DND-41 (cell line): ENCODE results near the gene CGA.

ENCODE experiments used
- ATAC-seq: fragments of 200-7000 bp; cut with Tn5 transposase; 3 replicates; pipeline ENCODE4 v1.9.1; 2021; ENCODE audit warnings: low read depth; ENCODE audit not compliant: insufficient read depth
- DNase-seq: peaks from one replicate; pipeline ENCODE4 v3.0.0-alpha.2; 2020
- H2AFZ ChIP-seq: 2 replicates; pipeline ENCODE4 v1.6.0; 2012; ENCODE audit warnings: low read depth, low read length
- H3K27ac ChIP-seq: 2 replicates; pipeline ENCODE4 v1.5.1; 2012; ENCODE audit warnings: low read length, inconsistent platforms
- H3K27me3 ChIP-seq: fragments of 200-600 bp; sonication (generic); 2 replicates; pipeline ENCODE4 v1.6.0; 2012; ENCODE audit warnings: low read length, mild to moderate bottlenecking, inconsistent platforms; ENCODE audit not compliant: insufficient read depth, poor library complexity
- H3K36me3 ChIP-seq: 2 replicates; pipeline ENCODE4 v1.5.1; 2012; ENCODE audit warnings: low read length, inconsistent platforms; ENCODE audit not compliant: insufficient read depth
- H3K4me1 ChIP-seq: 2 replicates; pipeline ENCODE4 v1.5.1; 2012; ENCODE audit warnings: mild to moderate bottlenecking, low read length; ENCODE audit not compliant: insufficient read depth
- H3K4me2 ChIP-seq: 2 replicates; pipeline ENCODE4 v1.6.0; 2012; ENCODE audit warnings: mild to moderate bottlenecking, moderate library complexity, low read length, inconsistent platforms; ENCODE audit not compliant: insufficient read depth
- H3K4me3 ChIP-seq, 2 experiments: fragments of 200-600 bp in 1 of 2; shearing (Covaris generic) in 1 of 2; 2 replicates each; pipeline ENCODE4 v1.5.1; 2012 to 2016; ENCODE audit warnings: inconsistent platforms in 2 of 2, low read length in 2 of 2, mild to moderate bottlenecking in 2 of 2, low read depth in 1 of 2, moderate library complexity in 1 of 2
- H3K79me2 ChIP-seq: 2 replicates; pipeline ENCODE4 v1.6.0; 2012; ENCODE audit warnings: low read length, inconsistent platforms; ENCODE audit not compliant: insufficient read depth
- H3K9ac ChIP-seq: 2 replicates; pipeline ENCODE4 v1.6.0; 2012; ENCODE audit warnings: low read depth, mild to moderate bottlenecking, inconsistent platforms, low read length, moderate library complexity
- H3K9me3 ChIP-seq: 2 replicates; pipeline ENCODE4 v1.5.1; 2012; ENCODE audit warnings: low read length, moderate library complexity, mild to moderate bottlenecking, inconsistent platforms; ENCODE audit not compliant: insufficient read depth, severe bottlenecking
- H4K20me1 ChIP-seq: 2 replicates; pipeline ENCODE4 v1.6.0; 2012; ENCODE audit warnings: low read length; ENCODE audit not compliant: insufficient read depth
- CTCF ChIP-seq: IDR thresholded peaks from 2 replicates; pipeline ENCODE4 v1.5.1; 2012; ENCODE audit warnings: borderline replicate concordance, low read length, moderate library complexity, mild to moderate bottlenecking; ENCODE audit not compliant: poor library complexity, severe bottlenecking; ENCODE audit errors: extremely low read depth
- EZH2 ChIP-seq: IDR thresholded peaks from 3 replicates; pipeline ENCODE4 v1.6.1; 2012; ENCODE audit warnings: borderline replicate concordance, low read depth, mild to moderate bottlenecking, moderate library complexity, low read length, inconsistent platforms; ENCODE audit not compliant: severe bottlenecking

The CGA gene

GRCh38 chr6:87127737-87128136 lies 32.8 kb upstream of the CGA start:
- TF ChIP-seq CTCF = no peak
- TF ChIP-seq EZH2 = no peak

GRCh38 chr6:87126501-87126900 lies 31.6 kb upstream of the CGA start:
- no peak overlapping the region for H2AFZ ChIP-seq

More at GRCh38 chr6:87127737-87128136, 32.8 kb upstream of the CGA start:
- Histone ChIP-seq H3K4me1 (no peaks in the 10 kb centered on the region), H3K36me3 (no peaks in the 10 kb centered on the region), H3K27ac (no peak overlapping the region), H2AFZ (no peak overlapping the region), H3K4me3 (no peak overlapping the region), H3K9me3 (no peaks in the 10 kb centered on the region), H3K79me2 (no peaks in the 10 kb centered on the region), H3K4me2 (no peak overlapping the region), H4K20me1 (no peaks in the 10 kb centered on the region), H3K27me3 (no peaks in the 10 kb centered on the region), H3K9ac (no peak overlapping the region)
- ATAC-seq (no peak), DNase-seq (no peak)

GRCh38 chr6:87124074-87124473 lies 29.2 kb upstream of the CGA start:
- no peak overlapping the region for H3K9ac ChIP-seq
- no peak overlapping the region for H3K4me2 ChIP-seq
- ATAC-seq (no peak), DNase-seq (no peak)
- no peaks in the 10 kb centered on the region for H4K20me1 ChIP-seq
- no peak for TF ChIP-seq EZH2
- no peak for TF ChIP-seq CTCF
- H3K36me3 ChIP-seq = no peaks in the 10 kb centered on the region
- H3K27ac ChIP-seq = no peak overlapping the region
- no peaks in the 10 kb centered on the region for H3K27me3 ChIP-seq
- no peaks in the 10 kb centered on the region for H3K79me2 ChIP-seq
- no peaks in the 10 kb centered on the region for H3K4me1 ChIP-seq
- H3K9me3 ChIP-seq = no peaks in the 10 kb centered on the region
- no peak overlapping the region for H2AFZ ChIP-seq
- H3K4me3 ChIP-seq = no peak overlapping the region

More at GRCh38 chr6:87126501-87126900, 31.6 kb upstream of the CGA start:
- Histone ChIP-seq H3K27me3 (no peaks in the 10 kb centered on the region), H3K27ac (no peak overlapping the region), H3K36me3 (no peaks in the 10 kb centered on the region), H3K79me2 (no peaks in the 10 kb centered on the region), H3K4me3 (no peak overlapping the region), H3K9ac (no peak overlapping the region), H4K20me1 (no peaks in the 10 kb centered on the region), H3K4me2 (no peak overlapping the region), H3K4me1 (no peaks in the 10 kb centered on the region), H3K9me3 (no peaks in the 10 kb centered on the region)
- DNase-seq = no peak
- TF ChIP-seq CTCF = no peak
- TF ChIP-seq EZH2 = no peak
- ATAC-seq = no peak

- Histone ChIP-seq H3K36me3 (no peaks in the 10 kb centered on the region), H3K4me1 (no peaks in the 10 kb centered on the region), H3K27ac (no peak overlapping the region), H3K9ac (no peak overlapping the region), H3K4me3 (no peak overlapping the region), H3K27me3 (no peaks in the 10 kb centered on the region), H3K9me3 (no peaks in the 10 kb centered on the region), H4K20me1 (no peaks in the 10 kb centered on the region), H2AFZ (no peak overlapping the region), H3K4me2 (no peak overlapping the region), H3K79me2 (no peaks in the 10 kb centered on the region)
- ATAC-seq (no peak), DNase-seq (no peak)
- TF ChIP-seq EZH2 = no peak
- no peak for TF ChIP-seq CTCF
Measured at GRCh38 chr6:87122477-87122876, 27.6 kb upstream of the CGA start.
